GM12865 (cell line): ENCODE data around the gene XRCC2.
"Not testable (repeated sequence)": the region's sequence is repeated elsewhere in the genome, so short reads cannot be mapped to it uniquely, and the experiment has no call there.

Experiments used
- DNase-seq: peaks from one replicate; pipeline ENCODE4 v3.0.0; 2010; ENCODE audit warnings: low read depth
- H3K4me3 ChIP-seq: 2 replicates; pipeline ENCODE4 v1.5.1; 2011; ENCODE audit warnings: mild to moderate bottlenecking, low read depth, low read length, control low read depth
- CTCF ChIP-seq: IDR thresholded peaks from 2 replicates; pipeline ENCODE4 v1.5.1; 2011; ENCODE audit warnings: low read length, control low read depth, low read depth, inconsistent platforms; ENCODE audit not compliant: insufficient read depth; ENCODE audit errors: missing control alignments

The XRCC2 gene

GRCh38 chr7:152675759-152676636 lies at the start of gene XRCC2:
Gene XRCC2, minus strand, starts transcription at chr7:152676141. Its CDS starts 62 bp downstream, at chr7:152676079.
- TF ChIP-seq CTCF, result no peak
- peak within 1 kb of the TSS; percentile 98 for H3K4me3 ChIP-seq
- peak; percentile 96 for DNase-seq

GRCh38 chr7:152723364-152723763 lies 47.4 kb upstream of the XRCC2 start:
- no peak for DNase-seq
- no peak overlapping the region for H3K4me3 ChIP-seq
- TF ChIP-seq CTCF, result no peak

- H3K4me3 ChIP-seq, DNase-seq: not testable (repeated sequence)
These were observed 36.6 kb upstream of the XRCC2 start for GRCh38 chr7:152712412-152713042.

GRCh38 chr7:152711444-152711944 lies 35.6 kb upstream of the XRCC2 start:
- no peak overlapping the region for H3K4me3 ChIP-seq
- no peak for TF ChIP-seq CTCF
- DNase-seq, result no peak

GRCh38 chr7:152710153-152710442 lies 34.2 kb upstream of the XRCC2 start:
- DNase-seq, result no peak
- no peak for TF ChIP-seq CTCF
- H3K4me3 ChIP-seq, result no peak overlapping the region

GRCh38 chr7:152709287-152710152 lies 33.6 kb upstream of the XRCC2 start:
- no peak overlapping the region for H3K4me3 ChIP-seq
- no peak for TF ChIP-seq CTCF
- DNase-seq, result no peak
